ENCODE data around the gene FHAD1. TPM values are rescaled to one million over a fixed set of nuclear protein-coding genes. Genes with fewer than 3 reads are reported as not detected.

The FHAD1 gene
- total RNA-seq, 1 experiment from 2014 or later = 3.5 TPM

DNA sequence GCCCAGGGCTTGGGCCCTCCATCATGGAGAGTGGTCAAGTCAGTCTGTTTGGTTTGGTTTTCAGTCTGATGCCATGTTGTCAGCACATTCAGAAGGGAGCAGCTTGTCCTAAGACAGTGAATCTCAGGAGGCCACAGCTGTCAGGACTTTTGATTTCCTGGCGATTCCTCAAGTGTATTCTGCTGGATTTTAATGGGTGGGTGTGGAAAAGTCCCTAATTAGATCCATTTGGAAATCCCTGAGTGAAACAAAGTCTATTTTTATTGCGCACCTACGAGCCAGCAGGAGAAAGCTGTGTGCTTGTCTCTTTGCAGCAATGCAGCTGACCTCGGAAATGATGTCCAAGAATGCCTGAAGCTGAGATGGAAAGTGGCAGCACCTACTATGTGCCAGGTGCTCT lies 21.6 kb upstream of the FHAD1 start:
- no peak overlapping the region for H3K4me2 ChIP-seq (ENCODE audit: low read length)
- H4K20me1 ChIP-seq (ENCODE audit: insufficient read depth) = no peaks in the 10 kb centered on the region
- no peaks in the 10 kb centered on the region for H3K79me2 ChIP-seq (ENCODE audit: insufficient read depth, low read length)
- TF ChIP-seq, protein P1, sequence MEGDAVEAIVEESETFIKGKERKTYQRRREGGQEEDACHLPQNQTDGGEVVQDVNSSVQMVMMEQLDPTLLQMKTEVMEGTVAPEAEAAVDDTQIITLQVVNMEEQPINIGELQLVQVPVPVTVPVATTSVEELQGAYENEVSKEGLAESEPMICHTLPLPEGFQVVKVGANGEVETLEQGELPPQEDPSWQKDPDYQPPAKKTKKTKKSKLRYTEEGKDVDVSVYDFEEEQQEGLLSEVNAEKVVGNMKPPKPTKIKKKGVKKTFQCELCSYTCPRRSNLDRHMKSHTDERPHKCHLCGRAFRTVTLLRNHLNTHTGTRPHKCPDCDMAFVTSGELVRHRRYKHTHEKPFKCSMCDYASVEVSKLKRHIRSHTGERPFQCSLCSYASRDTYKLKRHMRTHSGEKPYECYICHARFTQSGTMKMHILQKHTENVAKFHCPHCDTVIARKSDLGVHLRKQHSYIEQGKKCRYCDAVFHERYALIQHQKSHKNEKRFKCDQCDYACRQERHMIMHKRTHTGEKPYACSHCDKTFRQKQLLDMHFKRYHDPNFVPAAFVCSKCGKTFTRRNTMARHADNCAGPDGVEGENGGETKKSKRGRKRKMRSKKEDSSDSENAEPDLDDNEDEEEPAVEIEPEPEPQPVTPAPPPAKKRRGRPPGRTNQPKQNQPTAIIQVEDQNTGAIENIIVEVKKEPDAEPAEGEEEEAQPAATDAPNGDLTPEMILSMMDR (IDR thresholded peaks at IDR 0.05 in 2 of 3, conservative IDR thresholded peaks at IDR 0.05 in 1 of 3; ENCODE audit: borderline replicate concordance in 1 of 3, insufficient read depth in 1 of 3, low read depth in 2 of 3, low read length in 2 of 3) = no peak
- TF ChIP-seq JUND (IDR thresholded peaks at IDR 0.05) (no peak), EZH2phosphoT487 (IDR thresholded peaks at IDR 0.05; ENCODE audit: borderline replicate concordance) (no peak), RAD21 (IDR thresholded peaks at IDR 0.05; ENCODE audit: low read depth) (no peak), SRF (IDR thresholded peaks at IDR 0.05; ENCODE audit: low read depth) (no peak)
- TF ChIP-seq, protein P2, sequence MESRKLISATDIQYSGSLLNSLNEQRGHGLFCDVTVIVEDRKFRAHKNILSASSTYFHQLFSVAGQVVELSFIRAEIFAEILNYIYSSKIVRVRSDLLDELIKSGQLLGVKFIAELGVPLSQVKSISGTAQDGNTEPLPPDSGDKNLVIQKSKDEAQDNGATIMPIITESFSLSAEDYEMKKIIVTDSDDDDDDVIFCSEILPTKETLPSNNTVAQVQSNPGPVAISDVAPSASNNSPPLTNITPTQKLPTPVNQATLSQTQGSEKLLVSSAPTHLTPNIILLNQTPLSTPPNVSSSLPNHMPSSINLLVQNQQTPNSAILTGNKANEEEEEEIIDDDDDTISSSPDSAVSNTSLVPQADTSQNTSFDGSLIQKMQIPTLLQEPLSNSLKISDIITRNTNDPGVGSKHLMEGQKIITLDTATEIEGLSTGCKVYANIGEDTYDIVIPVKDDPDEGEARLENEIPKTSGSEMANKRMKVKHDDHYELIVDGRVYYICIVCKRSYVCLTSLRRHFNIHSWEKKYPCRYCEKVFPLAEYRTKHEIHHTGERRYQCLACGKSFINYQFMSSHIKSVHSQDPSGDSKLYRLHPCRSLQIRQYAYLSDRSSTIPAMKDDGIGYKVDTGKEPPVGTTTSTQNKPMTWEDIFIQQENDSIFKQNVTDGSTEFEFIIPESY (IDR thresholded peaks at IDR 0.05; ENCODE audit: extremely low read depth, insufficient replicate concordance, low read length) = no peak
- no peaks in the 10 kb centered on the region for H3K9me3 ChIP-seq (ENCODE audit: control insufficient read depth in 1 of 2, insufficient read depth in 1 of 2, low read depth in 1 of 2, low read length in 2 of 2)
- H3K4me1 ChIP-seq (ENCODE audit: control insufficient read depth in 1 of 2, insufficient read depth in 2 of 2, low read length in 2 of 2) = peaks cover 0 to 27% of the 10 kb centered on the region in 2 experiments; a peak in 2 of 4 replicates
- H3K4me3 ChIP-seq (replicated peaks in 1 of 2; ENCODE audit: low read depth in 1 of 2, low read length in 2 of 2) = no peak overlapping the region
- peaks cover 0 to 5% of the 10 kb centered on the region in 2 experiments; a peak in 1 of 4 replicates for H3K36me3 ChIP-seq (ENCODE audit: control insufficient read depth in 1 of 2, insufficient read depth in 2 of 2, low read length in 2 of 2)
- no peak overlapping the region for H2AFZ ChIP-seq (ENCODE audit: low read depth, low read length, poor library complexity, severe bottlenecking)
- no peaks in the 10 kb centered on the region for H3K9me2 ChIP-seq (ENCODE audit: insufficient read depth)
- ChIA-PET RAD21 (ENCODE audit: low non-redundant PET in 1 of 2, low total read pairs in 2 of 2, uncharacterized antibody in 2 of 2, unreplicated experiment in 2 of 2) (no interaction called here), POLR2A (interaction anchor here (0.5 kb wide), 1 partner anchor 190 kb away, joined by 3 read pairs; no protein-coding TSS in a partner anchor), CTCF (no interaction called here)
- BruUV-seq (replicated peaks) = no TSS peak
- no peak overlapping the region for H3K9ac ChIP-seq (ENCODE audit: low read length)
- intact Hi-C loops (cut with micrococcal nuclease) = no loop called here
- no peak overlapping the region for H3K27ac ChIP-seq (ENCODE audit: low read depth, low read length)
- H3K27me3 ChIP-seq (ENCODE audit: insufficient read depth, low read length) = no peaks in the 10 kb centered on the region
- DNase-seq (ENCODE audit: low read depth, low spot score) = no peak
- no peak for ATAC-seq

Measured in HCT116 (cell line).